Vagina (tissue), 2 donors: Measurements from ENCODE around the gene PTDSS2. TPM values are rescaled to one million over a fixed set of nuclear protein-coding genes. Genes with fewer than 3 reads are reported as not detected.

ENCODE experiments used
- DNase-seq, 2 donors: peaks; one replicate each; pipeline ENCODE4 v3.0.0-alpha.2; 2017; ENCODE audit errors: extremely low spot score in 2 of 2
- H3K27ac ChIP-seq: fragments of 200-600 bp; sonication (generic); one replicate; pipeline ENCODE4 v1.5.1; 2019
- H3K27me3 ChIP-seq: fragments of 200-600 bp; sonication (generic); one replicate; pipeline ENCODE4 v1.5.1; 2019
- H3K36me3 ChIP-seq, 2 donors: fragments of 200-600 bp; sonication (generic); one replicate each; pipeline ENCODE4 v1.5.1; 2017 to 2019
- H3K4me1 ChIP-seq: fragments of 200-600 bp; sonication (generic); one replicate; pipeline ENCODE4 v1.5.1; 2019
- H3K4me3 ChIP-seq, 2 donors: fragments of 200-600 bp; sonication (generic); 1 replicate in 1 of 2; 2 replicates in 1 of 2; pipeline ENCODE4 v1.5.1; 2016 to 2019
- H3K9me3 ChIP-seq: fragments of 200-600 bp; sonication (generic); one replicate; pipeline ENCODE4 v1.5.1; 2019
- CTCF ChIP-seq, 3 experiments: fragments of 450-650 bp in 2 of 3; fragments of 200-600 bp in 1 of 3; sonication (generic) in 1 of 3; IDR thresholded peaks; one replicate each; pipeline ENCODE4 v1.5.1; 2017 to 2019; ENCODE audit warnings: antibody characterized with exemption in 3 of 3, mild to moderate bottlenecking in 2 of 3, moderate library complexity in 2 of 3
- POLR2A ChIP-seq, 2 donors: fragments of 450-650 bp; IDR thresholded peaks; one replicate each; pipeline ENCODE4 v1.6.1; 2017; ENCODE audit warnings: antibody characterized with exemption in 2 of 2, mild to moderate bottlenecking in 2 of 2, moderate library complexity in 2 of 2
- POLR2AphosphoS5 ChIP-seq, 2 donors: sonication (generic); formaldehyde crosslinking; IDR thresholded peaks; one replicate each; pipeline ENCODE4 v1.9.0; 2017; ENCODE audit warnings: antibody characterized with exemption in 2 of 2, mild to moderate bottlenecking in 2 of 2, low read depth in 1 of 2; ENCODE audit not compliant: insufficient read depth in 1 of 2
- intact Hi-C: fragments of 100-400 bp; cut with DNase I; formaldehyde crosslinking; loops from one replicate; pipeline ENCODE4 v1.15.1; 2023
- total RNA-seq: library from RNA; depleted of rRNA; stranded (reverse); fragments of >200 nt; gene quantifications from one replicate; pipeline ENCODE4 v1.2.3, GENCODE V29; 2016

PTDSS2 gene
- total RNA-seq, 1 donor from 2014 or later: 36.1 TPM

- Histone ChIP-seq H3K27me3 (no peaks in the 10 kb centered on the region), H3K9me3 (no peaks in the 10 kb centered on the region), H3K27ac (no peak overlapping the region), H3K4me3 (no peak overlapping the region), H3K36me3 (peaks cover 0 to 16% of the 10 kb centered on the region in 2 donors), H3K4me1 (peaks cover 29% of the 10 kb centered on the region)
- DNase-seq: no peak
- TF ChIP-seq CTCF (IDR thresholded peaks at IDR 0.05) (no peak), POLR2AphosphoS5 (IDR thresholded peaks at IDR 0.05; ENCODE audit: insufficient read depth in 1 of 2, low read depth in 1 of 2) (no peak), POLR2A (IDR thresholded peaks at IDR 0.05) (no peak)
- intact Hi-C loops: no loop called here
These were observed 45.4 kb upstream of the PTDSS2 start for GRCh38 chr11:404551-405264.

GRCh38 chr11:405323-405953, 44.6 kb upstream of the PTDSS2 start:
- no peaks in the 10 kb centered on the region for H3K9me3 ChIP-seq
- TF ChIP-seq POLR2AphosphoS5 (IDR thresholded peaks at IDR 0.05; ENCODE audit: insufficient read depth in 1 of 2, low read depth in 1 of 2) (no peak), CTCF (IDR thresholded peaks at IDR 0.05) (no peak), POLR2A (IDR thresholded peaks at IDR 0.05) (no peak)
- DNase-seq: no peak
- H3K36me3 ChIP-seq: peaks cover 0 to 16% of the 10 kb centered on the region in 2 donors
- H3K4me1 ChIP-seq: peaks cover 22% of the 10 kb centered on the region
- H3K27ac ChIP-seq: no peak overlapping the region
- no peaks in the 10 kb centered on the region for H3K27me3 ChIP-seq
- intact Hi-C loops: no loop called here
- peak overlapping the region in 1 of 2 donors; percentile 52 for H3K4me3 ChIP-seq

GRCh38 chr11:405954-406795, 43.9 kb upstream of the PTDSS2 start:
- Histone ChIP-seq H3K36me3 (peaks cover 0 to 16% of the 10 kb centered on the region in 2 donors), H3K9me3 (no peaks in the 10 kb centered on the region), H3K27me3 (no peaks in the 10 kb centered on the region), H3K4me1 (peaks cover 22% of the 10 kb centered on the region), H3K4me3 (peak overlapping the region; percentile 47 to 52), H3K27ac (peak overlapping the region; percentile 57)
- intact Hi-C loops: no loop called here
- TF ChIP-seq POLR2AphosphoS5 (IDR thresholded peaks at IDR 0.05; ENCODE audit: insufficient read depth in 1 of 2, low read depth in 1 of 2) (no peak), CTCF (IDR thresholded peaks at IDR 0.05) (no peak), POLR2A (IDR thresholded peaks at IDR 0.05) (no peak)
- DNase-seq: no peak

DNA sequence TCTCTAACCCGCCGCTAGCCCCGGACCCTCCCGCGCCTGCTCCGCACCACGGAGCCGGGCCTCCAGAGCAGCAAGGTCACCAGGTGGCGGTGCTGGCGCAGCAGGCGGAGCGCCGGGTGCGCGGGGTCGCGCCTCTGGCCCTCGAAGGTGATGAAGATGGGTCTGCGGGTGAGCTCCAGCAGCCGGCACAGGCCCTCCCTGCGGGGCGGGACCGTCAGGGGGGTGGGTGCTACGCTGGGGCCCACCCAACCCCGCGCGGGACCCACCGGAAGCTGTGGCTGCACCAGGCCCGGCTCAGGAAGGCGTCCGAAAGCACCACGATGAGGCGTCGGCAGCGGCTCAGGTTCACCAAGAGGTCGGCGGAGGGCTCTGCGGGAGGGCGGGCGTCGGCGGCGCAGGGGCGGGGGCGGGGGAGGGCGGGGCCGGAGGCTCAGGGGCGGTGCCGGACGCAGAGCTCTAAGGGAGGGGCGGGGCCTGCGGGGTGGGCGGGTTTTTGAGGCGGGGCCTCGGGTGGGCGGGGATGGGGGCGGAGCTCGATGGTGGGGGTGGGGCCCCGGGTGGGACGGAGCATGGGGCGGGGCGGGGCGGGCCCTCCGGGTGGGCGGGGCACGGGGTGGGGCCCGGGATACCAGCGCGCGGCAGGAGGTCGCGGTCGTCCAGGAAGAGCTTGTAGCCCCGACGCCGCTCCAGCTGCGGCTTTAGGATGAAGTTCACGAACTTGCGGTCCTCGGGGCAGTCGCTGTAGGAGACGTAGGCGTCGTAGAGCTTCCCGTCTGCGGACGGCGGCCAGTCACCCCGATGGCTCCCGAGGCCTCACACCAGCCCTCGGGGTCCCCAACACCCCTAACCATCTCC, 43.1 kb upstream of the PTDSS2 start:
- Histone ChIP-seq H3K4me1 (peaks cover 22% of the 10 kb centered on the region), H3K4me3 (peak overlapping the region; percentile 47 to 52), H3K36me3 (peaks cover 0 to 16% of the 10 kb centered on the region in 2 donors), H3K27ac (peak overlapping the region; percentile 57), H3K27me3 (no peaks in the 10 kb centered on the region), H3K9me3 (no peaks in the 10 kb centered on the region)
- intact Hi-C loops: no loop called here
- TF ChIP-seq POLR2AphosphoS5 (IDR thresholded peaks at IDR 0.05; ENCODE audit: insufficient read depth in 1 of 2, low read depth in 1 of 2) (no peak), CTCF (IDR thresholded peaks at IDR 0.05) (no peak), POLR2A (IDR thresholded peaks at IDR 0.05) (no peak)
- no peak for DNase-seq
